ENCODE results near the gene XCL2.

GRCh38 chr1:168520052-168520751, 23.6 kb downstream of the XCL2 start:
- TF ChIP-seq CTCF (IDR thresholded peaks at IDR 0.05) (no peak), POLR2AphosphoS5 (IDR thresholded peaks at IDR 0.05; ENCODE audit: low read depth, low read length) (no peak)

All from Panc1 (cell line).